OCI-LY1 (cell line): ENCODE data around the gene HS3ST4.

ENCODE experiments used
- H2AFZ ChIP-seq: fragments of 200-600 bp; sonication (generic), shearing (Covaris generic); 2 replicates; pipeline ENCODE4 v1.6.0; 2014; ENCODE audit warnings: antibody characterized with exemption, mild to moderate bottlenecking, low read length
- H3F3A ChIP-seq: fragments of 200-600 bp; sonication (generic), shearing (Covaris generic); 2 replicates; pipeline ENCODE4 v1.6.0; 2014; ENCODE audit warnings: mild to moderate bottlenecking, antibody characterized with exemption, low read length, moderate library complexity; ENCODE audit not compliant: insufficient read depth
- H3K27ac ChIP-seq: fragments of 200-600 bp; sonication (generic); 2 replicates; pipeline ENCODE4 v1.5.1; 2014; ENCODE audit warnings: low read length, mixed run types, mild to moderate bottlenecking, low read depth; ENCODE audit not compliant: poor library complexity, severe bottlenecking
- H3K27me3 ChIP-seq: fragments of 200-600 bp; sonication (generic); 2 replicates; pipeline ENCODE4 v1.6.0; 2014; ENCODE audit warnings: antibody characterized with exemption, mild to moderate bottlenecking, low read length, moderate library complexity; ENCODE audit not compliant: insufficient read depth
- H3K36me3 ChIP-seq: fragments of 200-600 bp; sonication (generic); 2 replicates; pipeline ENCODE4 v1.6.1; 2014; ENCODE audit warnings: mild to moderate bottlenecking, antibody characterized with exemption, low read length, moderate library complexity, mixed read lengths; ENCODE audit not compliant: insufficient read depth
- H3K4me1 ChIP-seq: fragments of 200-600 bp; sonication (generic); 2 replicates; pipeline ENCODE4 v1.5.1; 2014; ENCODE audit warnings: mild to moderate bottlenecking, low read length, moderate library complexity; ENCODE audit not compliant: insufficient read depth, severe bottlenecking
- H3K4me2 ChIP-seq: fragments of 200-600 bp; sonication (generic), shearing (Covaris generic); 2 replicates; pipeline ENCODE4 v1.6.1; 2014; ENCODE audit warnings: low read length
- H3K4me3 ChIP-seq: fragments of 200-600 bp; sonication (generic); 2 replicates; pipeline ENCODE4 v1.5.1; 2014; ENCODE audit warnings: low read length, low read depth, mild to moderate bottlenecking, mixed read lengths; ENCODE audit not compliant: poor library complexity, severe bottlenecking
- H3K79me2 ChIP-seq: fragments of 200-600 bp; shearing (Covaris generic); 2 replicates; pipeline ENCODE4 v1.6.1; 2016; ENCODE audit warnings: mixed run types, low read length, mixed read lengths; ENCODE audit not compliant: insufficient read depth
- H3K9ac ChIP-seq: fragments of 200-600 bp; sonication (generic), shearing (Covaris generic); 2 replicates; pipeline ENCODE4 v1.6.1; 2014; ENCODE audit warnings: mild to moderate bottlenecking, low read length, mixed read lengths
- H3K9me2 ChIP-seq: fragments of 200-600 bp; sonication (generic), shearing (Covaris generic); 2 replicates; pipeline ENCODE4 v1.6.1; 2014; ENCODE audit warnings: low read depth, mild to moderate bottlenecking, low read length, mixed read lengths
- H3K9me3 ChIP-seq: fragments of 200-600 bp; shearing (Covaris generic); 2 replicates; pipeline ENCODE4 v1.6.1; 2014; ENCODE audit warnings: low read length, mixed read lengths
- H4K20me1 ChIP-seq: fragments of 200-600 bp; sonication (generic), shearing (Covaris generic); 2 replicates; pipeline ENCODE4 v1.6.0; 2016; ENCODE audit warnings: mild to moderate bottlenecking, low read length; ENCODE audit not compliant: insufficient read depth
- CTCF ChIP-seq: fragments of 200-600 bp; sonication (generic), shearing (Covaris generic); IDR thresholded peaks from 2 replicates; pipeline ENCODE4 v1.5.1; 2017; ENCODE audit warnings: mild to moderate bottlenecking, antibody characterized with exemption, low read length, moderate library complexity, mixed read lengths
- EZH2 ChIP-seq: fragments of 200-600 bp; sonication (generic), shearing (Covaris generic); IDR thresholded peaks from 2 replicates; pipeline ENCODE4 v1.8.0; 2017; ENCODE audit warnings: borderline replicate concordance, mixed run types, mild to moderate bottlenecking, antibody characterized with exemption, low read length, moderate library complexity, mixed read lengths

The HS3ST4 gene

GRCh38 chr16:25691519-25692091 is at the start of gene HS3ST4:
TSS of gene HS3ST4 (plus strand) at chr16:25691959.
- no peak within 1 kb of the TSS for H3K4me2 ChIP-seq
- H3K27ac ChIP-seq: no peak within 1 kb of the TSS
- H3K79me2 ChIP-seq: no peaks in the 10 kb centered on the region
- no peaks in the 10 kb centered on the region for H3K9me3 ChIP-seq
- no peaks in the 10 kb centered on the region for H4K20me1 ChIP-seq
- H3K9me2 ChIP-seq: no peaks in the 10 kb centered on the region
- H3K9ac ChIP-seq: no peak within 1 kb of the TSS
- no peaks in the 10 kb centered on the region for H3K4me1 ChIP-seq
- no peaks in the 10 kb centered on the region for H3K36me3 ChIP-seq
- H2AFZ ChIP-seq: no peak within 1 kb of the TSS
- H3K4me3 ChIP-seq: no peak within 1 kb of the TSS
- no peak for TF ChIP-seq EZH2
- TF ChIP-seq CTCF: no peak
- no peaks in the 10 kb centered on the region for H3F3A ChIP-seq
- H3K27me3 ChIP-seq: no peaks in the 10 kb centered on the region

- H3F3A ChIP-seq: no peaks in the 10 kb centered on the region
- no peaks in the 10 kb centered on the region for H4K20me1 ChIP-seq
- TF ChIP-seq CTCF: no peak
- no peak for TF ChIP-seq EZH2
- no peaks in the 10 kb centered on the region for H3K9me3 ChIP-seq
- no peak overlapping the region for H3K27ac ChIP-seq
- no peaks in the 10 kb centered on the region for H3K9me2 ChIP-seq
- no peak overlapping the region for H2AFZ ChIP-seq
- no peaks in the 10 kb centered on the region for H3K36me3 ChIP-seq
- H3K4me3 ChIP-seq: no peak overlapping the region
- H3K79me2 ChIP-seq: no peaks in the 10 kb centered on the region
- H3K27me3 ChIP-seq: no peaks in the 10 kb centered on the region
- H3K4me1 ChIP-seq: no peaks in the 10 kb centered on the region
- H3K9ac ChIP-seq: no peak overlapping the region
- no peak overlapping the region for H3K4me2 ChIP-seq
These were observed 48.1 kb upstream of the HS3ST4 start for GRCh38 chr16:25643633-25644032.

- H3K79me2 ChIP-seq: no peaks in the 10 kb centered on the region
- H3K27me3 ChIP-seq: no peaks in the 10 kb centered on the region
- no peak overlapping the region for H3K9ac ChIP-seq
- no peaks in the 10 kb centered on the region for H3F3A ChIP-seq
- H3K4me1 ChIP-seq: no peaks in the 10 kb centered on the region
- H2AFZ ChIP-seq: no peak overlapping the region
- H3K9me3 ChIP-seq: no peaks in the 10 kb centered on the region
- no peaks in the 10 kb centered on the region for H4K20me1 ChIP-seq
- H3K9me2 ChIP-seq: no peaks in the 10 kb centered on the region
- no peak overlapping the region for H3K4me2 ChIP-seq
- no peak overlapping the region for H3K27ac ChIP-seq
- TF ChIP-seq EZH2 (no peak), CTCF (no peak)
- H3K36me3 ChIP-seq: no peaks in the 10 kb centered on the region
- no peak overlapping the region for H3K4me3 ChIP-seq
These were observed 35.1 kb upstream of the HS3ST4 start for GRCh38 chr16:25656639-25657038.
